Heart right ventricle (tissue), 16 donors: ENCODE measurements around the gene NUP50. TPM values are rescaled to one million over a fixed set of nuclear protein-coding genes. Genes with fewer than 3 reads are reported as not detected.

Experiments
- ATAC-seq, 8 donors: fragments of 200-7000 bp; cut with Tn5 transposase; one replicate each; pipeline ENCODE4 v1.9.1; 2020; ENCODE audit warnings: mild to moderate bottlenecking in 8 of 8, moderate library complexity in 8 of 8, moderate number of reproducible peaks in 1 of 8
- DNase-seq, 2 donors: peaks; one replicate each; pipeline ENCODE4 v3.0.0-alpha.2; 2020
- H3K27ac ChIP-seq, 10 donors: fragments of 200-600 bp; sonication (generic) in 2 of 10; one replicate each; pipeline versions ENCODE4 v1.5.0 to v1.8.0; 2020 to 2022; ENCODE audit warnings: mild to moderate bottlenecking in 3 of 10
- H3K27me3 ChIP-seq, 7 donors: fragments of 200-600 bp; one replicate each; pipeline ENCODE4 v1.8.0; 2021 to 2022; ENCODE audit warnings: mild to moderate bottlenecking in 2 of 7
- H3K36me3 ChIP-seq, 9 donors: fragments of 200-600 bp; sonication (generic) in 1 of 9; one replicate each; pipeline versions ENCODE4 v1.5.0 to v1.8.0; 2020 to 2022; ENCODE audit warnings: mild to moderate bottlenecking in 2 of 9
- H3K4me1 ChIP-seq, 9 donors: fragments of 200-600 bp; sonication (generic) in 1 of 9; one replicate each; pipeline versions ENCODE4 v1.5.0 to v1.8.0; 2020 to 2022; ENCODE audit warnings: mild to moderate bottlenecking in 4 of 9
- H3K4me3 ChIP-seq, 10 donors: fragments of 200-600 bp; sonication (generic) in 2 of 10; one replicate each; pipeline versions ENCODE4 v1.5.0 to v1.8.0; 2020 to 2022; ENCODE audit warnings: mild to moderate bottlenecking in 7 of 10, moderate library complexity in 2 of 10
- H3K9me3 ChIP-seq, 11 donors: fragments of 200-600 bp in 10 of 11; sonication (generic) in 2 of 11; one replicate each; pipeline versions ENCODE4 v1.5.0 to v1.8.0; 2013 to 2022; ENCODE audit warnings: mild to moderate bottlenecking in 2 of 11, control low read depth in 1 of 11, moderate library complexity in 1 of 11
- CTCF ChIP-seq, 9 donors: fragments of 200-600 bp; sonication (generic) in 2 of 9; IDR thresholded peaks; one replicate each; pipeline versions ENCODE4 v1.5.0 to v1.8.0; 2021 to 2022; ENCODE audit warnings: antibody characterized with exemption in 9 of 9, mild to moderate bottlenecking in 5 of 9, moderate library complexity in 1 of 9
- WGBS, 2 donors: extraction: QIAGEN DNeasy Blood & Tissue Kit; methylation state at CpG; one replicate each; pipeline ENCODE4 v1.1.7; 2013; ENCODE audit warnings: inconsistent platforms in 1 of 2; 5-methylcytosine and 5-hydroxymethylcytosine counted together
- intact Hi-C, 10 donors: fragments of 100-400 bp; cut with DNase I; formaldehyde crosslinking; loops; one replicate each; pipeline versions ENCODE4 v1.11.1 to v1.14.2; 2022
- polyA plus RNA-seq, 2 donors: library from polyadenylated mRNA; stranded (reverse); fragments of 200-250 nt; gene quantifications; one replicate each; pipeline ENCODE4 v1.2.3, GENCODE V29; 2013
- total RNA-seq, 10 donors: library from RNA; stranded (reverse); fragmentation: NEBNext Ultra II Directional in 3 of 10; extraction: Animal tissue kit (Norgen Biotek cat#: 25700) in 3 of 10; gene quantifications; one replicate each; pipeline versions ENCODE4 v1.2.1 to v1.2.4, GENCODE V29; 2021 to 2023
- donor health status: Arrhythmogenic right ventricular cardiomyopathy.
- donor health status: ischemic (EF 13 %, LVEDD 7.1; RV severe dilation, severe dysfunction).
- donor health status: healthy with polysubstance abuse.
- donor health status: DM: no; HTN: yes; CAD: no.
- donor health status: DM: no; HTN: no; CAD: no.
- donor health status: ischemic (EF 25% LVEDD 6.9; RV normal size, moderate dysfunction).
- donor health status: ischemic (EF 25% LVEDD 5.7; RV mildly dilated, moderate dysfunction).
- donor health status: healthy.
- donor health status: DM: yes; HTN: yes; CAD: no.
- donor health status: Ischemic cardiomyopathy.
- donor health status: ischemic (EF 35%, LVEDD 5.7; RV mildly dilated, moderate dysfunction).
- donor health status: nonischemic (EF 11% LVEDD 7.7; RV severe dilation, severe dysfunction).
- donor health status: DM: yes; HTN: yes; CAD: no.
- donor health status: PGD.
- donor health status: ischemic (EF 29% LVEDD 5.4; RV normal size, mild dysfunction).
- donor health status: nonischemic (EF 23%, LVEDD 6.1; RV moderate dilation, normal function).

The NUP50 gene
- total and polyA plus RNA-seq, 12 donors = 5.7 to 21.2 (median 14.3) TPM

GRCh38 chr22:45159652-45160462 lies 3.9 kb upstream of the NUP50 start:
- H3K4me1 ChIP-seq = peaks cover 0 to 32% (median 15%) of the 10 kb centered on the region in 9 donors
- H3K4me3 ChIP-seq = no peak overlapping the region
- 42 to 58% methylated on average over 5 of the region's 5 CpGs for WGBS, 2 donors
- intact Hi-C loops = no loop called here
- peaks cover 0 to 25% (median 7%) of the 10 kb centered on the region in 9 donors for H3K36me3 ChIP-seq
- no peaks in the 10 kb centered on the region for H3K9me3 ChIP-seq
- ATAC-seq (no peak), DNase-seq (no peak)
- no peak for TF ChIP-seq CTCF (IDR thresholded peaks at IDR 0.05)
- H3K27ac ChIP-seq = peak overlapping the region in 4 of 10 donors; percentile 6 to 68 (median 22)
- H3K27me3 ChIP-seq = no peaks in the 10 kb centered on the region

DNA sequence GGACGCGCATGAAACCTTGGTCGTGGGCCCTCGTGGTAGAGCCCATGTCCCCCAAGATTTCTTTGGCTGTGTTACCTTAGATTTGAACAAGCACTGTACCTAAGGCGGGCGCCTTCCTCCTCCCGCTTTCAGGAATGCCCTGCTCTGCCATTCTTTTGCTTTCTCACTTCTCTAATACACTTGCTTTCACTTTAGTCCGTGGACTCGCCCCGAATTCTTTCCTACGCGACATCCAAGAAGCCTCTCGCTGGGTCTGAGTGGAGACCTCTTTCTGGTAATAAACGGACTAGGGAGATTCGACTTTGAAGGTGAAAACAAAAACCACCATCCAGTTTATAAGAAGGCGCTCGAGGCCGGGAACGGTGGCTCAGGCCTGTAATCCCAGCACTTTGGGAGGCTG lies 1.2 kb upstream of the NUP50 start:
- peak overlapping the region in 9 of 10 donors; percentile 69 to 96 (median 87) for H3K4me3 ChIP-seq
- H3K27me3 ChIP-seq = no peaks in the 10 kb centered on the region
- H3K4me1 ChIP-seq = peaks cover 0 to 59% (median 25%) of the 10 kb centered on the region in 9 donors
- peaks cover 0 to 16% (median 5%) of the 10 kb centered on the region in 9 donors for H3K36me3 ChIP-seq
- no peaks in the 10 kb centered on the region for H3K9me3 ChIP-seq
- DNase-seq (no peak), ATAC-seq (no peak)
- intact Hi-C loops = no loop called here
- TF ChIP-seq CTCF (IDR thresholded peaks at IDR 0.05) = no peak
- H3K27ac ChIP-seq = peak overlapping the region in 2 of 10 donors; percentile 81 to 95
- 80% methylated on average over 19 of the region's 19 CpGs for WGBS, 2 donors

DNA sequence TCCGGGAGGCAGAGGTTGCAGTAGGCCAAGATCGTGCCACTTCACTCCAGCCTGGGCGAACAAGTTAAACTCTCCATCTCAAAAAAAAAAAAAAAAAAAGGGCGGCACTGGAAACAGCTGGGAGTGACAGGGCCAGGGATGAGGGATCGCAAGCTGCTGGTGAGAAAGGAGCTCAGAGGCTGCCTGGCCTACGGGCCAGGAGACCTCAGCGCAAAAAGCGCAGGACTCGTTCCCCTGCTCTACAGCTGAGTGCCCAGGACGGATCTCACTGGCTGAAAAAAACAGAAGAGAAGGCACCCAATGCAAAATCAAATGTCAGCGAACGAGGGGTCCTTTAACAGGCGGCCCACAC lies 650 bp upstream of the NUP50 start:
- DNase-seq (no peak), ATAC-seq (peak; percentile 36 to 70 (median 48))
- Histone ChIP-seq H3K4me1 (peaks cover 0 to 60% (median 25%) of the 10 kb centered on the region in 9 donors), H3K36me3 (peaks cover 0 to 17% (median 1%) of the 10 kb centered on the region in 9 donors), H3K27ac (peak overlapping the region; percentile 48 to 95 (median 88)), H3K27me3 (no peaks in the 10 kb centered on the region), H3K9me3 (no peaks in the 10 kb centered on the region), H3K4me3 (peak overlapping the region; percentile 69 to 96 (median 87))
- no peak for TF ChIP-seq CTCF (IDR thresholded peaks at IDR 0.05)
- intact Hi-C loops = no loop called here
- 6 to 9% methylated on average over 12 to 13 of the region's 13 CpGs for WGBS, 2 donors

DNA sequence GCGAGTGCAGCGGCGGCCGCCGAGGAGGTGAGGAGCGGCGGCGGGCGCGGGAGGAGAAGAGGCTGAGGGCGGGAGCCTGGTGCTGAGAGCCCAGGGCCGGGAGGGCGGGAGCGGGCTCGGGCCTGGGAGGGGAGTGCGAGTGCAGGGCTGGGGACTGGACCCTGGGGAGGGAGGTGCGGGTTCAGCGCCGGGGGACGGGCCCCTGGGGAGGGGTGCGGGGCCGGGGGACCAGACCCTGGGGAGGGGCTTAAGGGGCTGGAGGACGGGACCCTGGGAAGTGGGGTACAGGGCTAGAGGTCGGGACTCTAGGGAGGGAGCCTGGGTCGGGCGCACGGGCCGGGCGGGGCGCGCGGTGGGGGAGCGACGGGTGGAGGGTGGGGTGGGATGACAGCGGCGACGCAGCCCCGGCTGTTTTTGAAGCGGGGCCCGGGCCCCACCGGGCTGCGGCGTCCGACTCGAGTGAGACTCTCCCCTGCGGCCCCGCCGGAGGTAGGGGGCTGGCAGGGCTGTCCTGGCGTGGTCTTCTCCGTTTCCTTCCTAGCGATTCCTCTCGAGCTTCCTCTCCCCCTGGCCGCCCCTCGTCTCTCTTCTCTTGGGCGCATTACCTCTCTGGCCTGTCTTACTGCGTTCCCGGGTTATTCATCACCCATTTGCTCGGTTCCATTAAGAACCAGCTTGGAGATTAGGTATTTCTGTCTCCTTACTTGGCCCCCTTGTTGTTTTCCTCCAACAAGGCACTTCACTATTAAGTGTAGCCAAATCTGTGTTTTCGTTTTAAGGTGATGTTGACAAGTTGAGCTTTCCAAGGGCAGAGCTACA lies 754 bp downstream of the NUP50 start:
- DNase-seq (peak; percentile 24 to 40), ATAC-seq (peak; percentile 18 to 74 (median 36))
- Histone ChIP-seq H3K9me3 (no peaks in the 10 kb centered on the region), H3K27ac (peak overlapping the region; percentile 60 to 95 (median 88)), H3K4me3 (peak overlapping the region; percentile 69 to 96 (median 87)), H3K27me3 (no peaks in the 10 kb centered on the region), H3K4me1 (peaks cover 0 to 61% (median 21%) of the 10 kb centered on the region in 9 donors), H3K36me3 (peaks cover 0 to 31% (median 10%) of the 10 kb centered on the region in 9 donors)
- no peak for TF ChIP-seq CTCF (IDR thresholded peaks at IDR 0.05)
- WGBS, 2 donors = 0 to 1% methylated on average over 44 to 59 of the region's 59 CpGs
- intact Hi-C loops = no loop called here
